Measurements from ENCODE around the gene MAGEA3.
"Not testable (repeated sequence)": the region's sequence is repeated elsewhere in the genome, so short reads cannot be mapped to it uniquely, and the experiment has no call there.

The MAGEA3 gene, protein sequence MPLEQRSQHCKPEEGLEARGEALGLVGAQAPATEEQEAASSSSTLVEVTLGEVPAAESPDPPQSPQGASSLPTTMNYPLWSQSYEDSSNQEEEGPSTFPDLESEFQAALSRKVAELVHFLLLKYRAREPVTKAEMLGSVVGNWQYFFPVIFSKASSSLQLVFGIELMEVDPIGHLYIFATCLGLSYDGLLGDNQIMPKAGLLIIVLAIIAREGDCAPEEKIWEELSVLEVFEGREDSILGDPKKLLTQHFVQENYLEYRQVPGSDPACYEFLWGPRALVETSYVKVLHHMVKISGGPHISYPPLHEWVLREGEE

DNA sequence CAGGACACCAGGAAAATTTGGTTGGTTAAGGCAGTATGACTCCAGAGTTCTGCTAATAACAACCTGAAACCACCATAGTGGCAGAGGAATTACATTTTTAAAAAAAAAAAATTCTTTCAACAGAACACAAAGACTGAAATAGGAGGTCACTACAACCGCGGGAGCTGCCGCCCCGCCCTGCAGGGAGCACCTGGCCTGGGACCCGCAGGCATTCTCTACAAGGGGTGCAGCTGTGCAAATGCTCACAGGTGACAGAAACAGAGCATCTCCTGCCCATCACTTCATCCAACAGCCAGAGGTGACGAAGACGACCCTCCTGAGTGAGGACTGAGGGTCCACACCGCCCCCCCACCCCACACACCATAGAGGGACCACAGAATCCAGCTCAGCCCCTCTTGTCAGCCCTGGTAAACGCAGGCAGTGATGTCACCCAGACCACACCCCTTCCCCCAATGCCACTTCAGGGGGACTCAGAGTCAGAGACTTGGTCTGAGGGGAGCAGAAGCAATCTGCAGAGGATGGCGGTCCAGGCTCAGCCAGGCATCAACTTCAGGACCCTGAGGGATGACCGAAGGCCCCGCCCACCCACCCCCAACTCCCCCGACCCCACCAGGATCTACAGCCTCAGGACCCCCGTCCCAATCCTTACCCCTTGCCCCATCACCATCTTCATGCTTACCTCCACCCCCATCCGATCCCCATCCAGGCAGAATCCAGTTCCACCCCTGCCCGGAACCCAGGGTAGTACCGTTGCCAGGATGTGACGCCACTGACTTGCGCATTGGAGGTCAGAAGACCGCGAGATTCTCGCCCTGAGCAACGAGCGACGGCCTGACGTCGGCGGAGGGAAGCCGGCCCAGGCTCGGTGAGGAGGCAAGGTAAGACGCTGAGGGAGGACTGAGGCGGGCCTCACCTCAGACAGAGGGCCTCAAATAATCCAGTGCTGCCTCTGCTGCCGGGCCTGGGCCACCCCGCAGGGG, at the start of gene MAGEA3:
MAGEA3 (plus strand) TSS at position 843 of the 980 bp plus-strand sequence. CDS start 2,039 bp downstream, outside the sequence.
- not testable (repeated sequence) for FAIRE-seq

DNA sequence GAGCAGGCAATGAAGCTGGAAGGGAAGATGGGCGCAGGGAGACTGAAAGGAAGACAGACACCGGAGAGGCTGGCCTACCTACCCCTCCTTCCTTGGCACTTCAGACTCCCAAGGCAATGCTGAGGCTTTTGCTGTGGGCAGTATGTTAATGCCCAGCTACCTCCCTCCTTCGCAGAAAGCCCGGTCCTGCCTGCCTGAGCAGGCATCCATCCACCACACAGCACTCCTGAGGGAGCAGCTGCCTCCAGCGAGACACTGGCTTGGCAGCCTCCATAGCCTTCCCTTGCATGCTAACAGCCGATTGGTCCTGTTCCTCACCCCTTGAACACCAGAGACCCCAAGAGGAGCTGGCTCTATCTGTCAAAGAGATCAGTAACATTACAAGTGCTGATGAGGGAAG, 46.5 kb upstream of the MAGEA3 start:
- no peak for FAIRE-seq

DNA sequence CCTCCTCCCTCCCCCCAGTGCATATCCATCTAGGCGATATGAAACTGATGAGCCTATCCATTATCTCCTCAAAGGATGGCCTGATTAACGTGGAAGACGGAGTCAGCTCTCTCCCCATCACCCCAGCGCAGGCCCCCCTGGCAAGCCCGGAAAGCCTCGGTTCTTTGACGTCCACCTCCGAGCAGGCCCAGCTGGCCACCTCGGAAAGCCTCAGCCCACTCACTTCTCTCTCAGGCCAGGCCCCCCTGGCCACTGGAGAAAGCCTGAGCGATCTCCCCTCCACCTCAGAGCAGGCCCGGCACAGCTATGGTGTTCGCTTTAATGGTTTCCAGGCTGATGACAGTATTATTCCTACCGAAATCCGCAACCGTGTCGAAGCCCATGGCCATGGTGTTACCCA, 46.1 kb upstream of the MAGEA3 start:
- no peak for FAIRE-seq

DNA sequence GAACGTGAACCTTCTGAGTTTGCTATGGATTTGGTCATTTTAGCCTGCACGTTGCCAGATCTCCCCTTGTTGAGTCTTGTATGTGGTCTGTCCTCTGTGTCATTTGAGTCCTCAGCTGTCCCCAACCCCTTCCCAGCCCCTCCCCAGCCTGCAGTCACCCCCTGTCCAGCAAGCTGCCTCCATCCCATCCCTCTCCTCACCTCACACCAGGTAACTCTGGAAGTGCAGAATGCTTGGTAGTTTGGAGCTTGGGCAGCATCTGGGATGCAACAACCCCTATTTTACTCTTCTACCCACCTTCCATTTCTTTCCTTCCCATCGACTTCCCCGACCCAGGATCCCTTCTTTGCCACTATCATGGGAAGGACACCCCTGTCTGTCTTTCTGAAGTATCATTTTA, 42.5 kb upstream of the MAGEA3 start:
- FAIRE-seq, result no peak

DNA sequence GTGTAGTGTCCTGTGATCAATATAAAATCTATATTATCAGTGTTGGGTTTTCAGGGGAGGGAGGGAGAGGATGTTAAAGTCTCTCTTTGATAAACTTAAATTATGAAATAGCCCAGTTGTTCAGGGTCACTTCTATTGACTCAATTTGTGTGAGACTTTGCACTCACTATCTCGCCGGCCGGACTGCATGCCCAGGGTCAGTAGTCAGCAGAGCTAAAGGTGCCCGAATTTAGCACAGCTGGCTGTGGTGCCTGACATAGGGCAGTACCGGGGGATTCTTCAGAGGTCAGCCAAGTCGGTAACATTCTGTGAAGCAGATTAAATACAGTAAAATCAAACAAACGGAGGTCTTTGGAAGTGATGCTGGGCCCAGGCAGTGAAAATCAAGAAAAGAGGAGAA, 41.7 kb upstream of the MAGEA3 start:
- FAIRE-seq, result no peak

DNA sequence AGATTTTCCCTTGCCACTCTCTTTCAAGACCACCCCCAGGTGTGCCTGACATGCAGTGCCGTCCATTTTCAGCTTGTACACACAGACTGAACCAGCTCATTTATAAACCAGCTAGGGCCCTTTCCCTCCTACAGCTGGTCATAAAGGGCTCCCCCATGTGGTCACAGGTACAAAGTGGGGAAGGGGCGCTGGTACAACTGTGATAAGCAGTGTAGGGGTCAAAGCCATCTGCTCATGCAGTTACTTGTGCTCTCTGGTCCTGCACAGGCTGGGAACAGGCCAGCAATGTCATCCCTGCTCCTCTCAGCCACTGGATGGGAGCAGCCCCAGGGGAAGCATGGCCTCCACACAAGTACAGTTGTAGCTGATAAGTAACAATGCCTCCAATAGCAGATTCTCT, 40.3 kb upstream of the MAGEA3 start:
- no peak for FAIRE-seq

DNA sequence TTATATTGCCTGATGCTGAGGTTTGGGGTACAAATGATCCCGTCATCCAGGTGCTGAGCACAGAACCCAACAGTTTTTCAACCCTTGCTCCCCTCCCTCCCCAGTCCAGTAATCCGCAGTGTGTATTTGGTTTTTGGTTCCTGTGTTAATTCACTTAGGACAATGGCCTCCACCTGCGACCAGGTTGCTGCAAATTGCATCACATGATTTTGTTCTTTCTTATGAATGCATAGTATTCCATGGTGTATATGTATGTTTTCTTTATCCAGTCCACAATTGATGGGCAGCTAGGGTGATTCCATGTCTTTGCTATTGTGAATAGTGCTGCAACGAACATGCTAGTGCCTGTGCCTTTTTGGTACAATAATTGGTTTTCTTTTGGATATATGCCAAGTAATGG, 35.5 kb upstream of the MAGEA3 start:
- no peak for FAIRE-seq

DNA sequence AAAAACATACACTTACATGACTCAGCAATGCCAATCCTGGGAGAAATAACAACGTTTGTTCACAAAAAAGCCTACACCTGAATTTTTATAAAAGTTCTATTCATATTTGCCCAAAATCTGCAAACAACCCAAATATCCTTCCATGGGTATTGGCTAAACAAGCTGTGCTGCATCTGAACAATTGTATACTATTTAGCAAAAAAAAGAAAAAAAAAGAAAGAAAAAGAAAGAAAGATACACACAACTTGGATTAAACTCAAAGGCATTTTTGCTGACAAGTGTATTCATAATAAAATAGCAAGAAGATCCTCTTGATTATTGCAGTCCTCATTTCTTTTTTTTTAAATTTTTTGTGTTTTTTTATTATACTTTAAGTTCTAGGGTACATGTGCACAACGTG, 24.5 kb upstream of the MAGEA3 start:
- FAIRE-seq, result no peak

DNA sequence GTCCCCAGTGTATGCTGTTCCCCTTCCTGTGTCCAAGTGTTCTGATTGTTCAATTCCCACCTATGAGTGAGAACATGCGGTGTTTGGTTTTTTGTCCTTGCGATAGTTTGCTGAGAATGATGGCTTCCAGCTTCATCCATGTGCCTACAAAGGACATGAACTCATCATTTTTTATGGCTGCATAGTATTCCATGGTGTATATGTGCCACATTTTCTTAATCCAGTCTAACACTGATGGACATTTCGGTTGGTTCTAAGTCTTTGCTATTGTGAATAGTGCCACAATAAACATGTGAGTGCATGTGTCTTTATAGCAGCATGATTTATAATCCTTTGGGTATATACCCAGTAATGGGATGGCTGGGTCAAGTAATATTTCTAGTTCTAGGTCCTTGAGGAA, 23.9 kb upstream of the MAGEA3 start:
- not testable (repeated sequence) for FAIRE-seq

DNA sequence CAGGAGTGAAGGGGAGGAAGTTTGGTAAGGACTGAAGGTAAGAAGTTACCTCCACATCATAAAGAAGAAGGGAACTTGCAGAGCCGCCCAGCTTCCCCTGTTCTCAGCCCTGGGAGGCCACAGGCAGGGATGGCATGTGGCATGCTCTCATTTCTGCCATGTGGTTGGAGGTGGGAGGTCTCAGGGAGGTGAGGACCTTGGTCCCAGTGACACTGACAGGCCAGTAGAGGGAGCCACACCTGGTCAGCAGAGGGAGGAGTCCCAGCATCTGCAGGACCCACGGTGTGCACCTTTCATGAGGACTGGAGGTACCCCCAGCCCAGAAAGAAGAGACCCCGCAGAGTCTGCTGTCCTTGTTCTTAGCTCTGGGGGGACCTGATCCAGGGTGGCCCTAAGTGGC, 17.6 kb upstream of the MAGEA3 start:
- not testable (repeated sequence) for FAIRE-seq

DNA sequence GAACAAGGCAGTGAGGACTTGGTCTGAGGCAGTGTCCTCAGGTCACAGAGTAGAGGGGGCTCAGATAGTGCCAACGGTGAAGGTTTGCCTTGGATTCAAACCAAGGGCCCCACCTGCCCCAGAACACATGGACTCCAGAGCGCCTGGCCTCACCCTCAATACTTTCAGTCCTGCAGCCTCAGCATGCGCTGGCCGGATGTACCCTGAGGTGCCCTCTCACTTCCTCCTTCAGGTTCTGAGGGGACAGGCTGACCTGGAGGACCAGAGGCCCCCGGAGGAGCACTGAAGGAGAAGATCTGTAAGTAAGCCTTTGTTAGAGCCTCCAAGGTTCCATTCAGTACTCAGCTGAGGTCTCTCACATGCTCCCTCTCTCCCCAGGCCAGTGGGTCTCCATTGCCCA, 1.8 kb downstream of the MAGEA3 start:
- not testable (repeated sequence) for FAIRE-seq

DNA sequence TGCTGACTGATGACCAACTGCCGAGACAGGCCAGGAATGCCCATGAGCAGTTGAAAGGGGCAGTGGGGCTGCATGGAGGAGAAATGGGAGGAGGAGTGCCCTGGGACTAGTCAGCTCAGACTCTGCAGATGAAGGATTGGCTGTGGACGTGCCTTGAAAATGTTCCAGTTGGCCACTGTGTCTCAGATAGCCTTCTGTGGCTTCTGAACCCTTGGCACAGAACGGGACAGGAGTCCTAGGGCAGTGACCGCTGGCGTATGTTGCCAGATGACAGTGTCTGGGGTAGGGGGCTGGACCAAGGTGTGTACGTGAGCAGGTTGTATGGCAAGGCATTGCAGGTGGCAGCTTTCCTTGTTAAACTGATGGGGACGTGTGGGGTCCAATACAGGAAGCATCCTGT, 7.9 kb downstream of the MAGEA3 start:
- not testable (repeated sequence) for FAIRE-seq

DNA sequence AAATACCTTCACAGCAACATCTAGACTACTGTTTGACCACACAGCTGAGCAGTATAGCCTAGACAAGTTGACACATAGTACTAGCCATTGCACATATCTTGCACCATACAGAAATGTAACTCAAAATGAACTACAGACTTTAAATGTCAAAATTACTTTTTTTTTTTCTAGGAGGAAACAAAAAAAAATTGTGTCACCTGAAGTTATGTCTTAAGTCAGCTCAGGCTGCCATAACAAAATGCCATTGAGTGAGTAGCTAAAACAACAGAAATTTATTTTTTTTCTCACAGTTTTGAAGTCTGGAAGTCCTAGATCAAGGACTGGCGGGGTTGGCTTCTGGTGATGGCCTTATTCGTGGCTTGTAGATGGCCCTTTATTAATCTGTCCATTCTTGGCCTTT, 10.6 kb downstream of the MAGEA3 start, which contains the start of gene CSAG2:
CSAG2 (minus strand) TSS at position 101 of the 400 bp plus-strand sequence. CDS start 161 bp downstream, outside the sequence.
- FAIRE-seq, result not testable (repeated sequence)

DNA sequence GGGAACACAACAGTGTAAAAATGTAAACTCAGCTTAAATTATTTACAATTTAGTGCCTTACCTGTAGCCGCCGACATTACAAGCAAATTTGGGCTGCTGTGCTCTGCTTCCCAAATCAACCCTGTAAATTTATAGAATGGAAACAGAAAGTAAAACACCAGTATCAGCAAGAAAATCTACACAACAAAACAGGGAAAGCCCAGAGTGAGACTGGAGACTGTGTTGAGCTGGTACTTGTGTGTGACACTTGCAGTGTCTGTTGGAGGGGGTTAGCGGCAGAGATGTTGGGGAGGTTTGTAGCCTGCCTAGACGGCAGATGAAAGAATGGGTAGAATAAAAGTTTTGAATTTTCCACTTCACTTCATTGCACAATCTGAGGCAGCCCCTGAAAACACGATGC, 14.6 kb downstream of the MAGEA3 start:
- FAIRE-seq, result not testable (repeated sequence)

DNA sequence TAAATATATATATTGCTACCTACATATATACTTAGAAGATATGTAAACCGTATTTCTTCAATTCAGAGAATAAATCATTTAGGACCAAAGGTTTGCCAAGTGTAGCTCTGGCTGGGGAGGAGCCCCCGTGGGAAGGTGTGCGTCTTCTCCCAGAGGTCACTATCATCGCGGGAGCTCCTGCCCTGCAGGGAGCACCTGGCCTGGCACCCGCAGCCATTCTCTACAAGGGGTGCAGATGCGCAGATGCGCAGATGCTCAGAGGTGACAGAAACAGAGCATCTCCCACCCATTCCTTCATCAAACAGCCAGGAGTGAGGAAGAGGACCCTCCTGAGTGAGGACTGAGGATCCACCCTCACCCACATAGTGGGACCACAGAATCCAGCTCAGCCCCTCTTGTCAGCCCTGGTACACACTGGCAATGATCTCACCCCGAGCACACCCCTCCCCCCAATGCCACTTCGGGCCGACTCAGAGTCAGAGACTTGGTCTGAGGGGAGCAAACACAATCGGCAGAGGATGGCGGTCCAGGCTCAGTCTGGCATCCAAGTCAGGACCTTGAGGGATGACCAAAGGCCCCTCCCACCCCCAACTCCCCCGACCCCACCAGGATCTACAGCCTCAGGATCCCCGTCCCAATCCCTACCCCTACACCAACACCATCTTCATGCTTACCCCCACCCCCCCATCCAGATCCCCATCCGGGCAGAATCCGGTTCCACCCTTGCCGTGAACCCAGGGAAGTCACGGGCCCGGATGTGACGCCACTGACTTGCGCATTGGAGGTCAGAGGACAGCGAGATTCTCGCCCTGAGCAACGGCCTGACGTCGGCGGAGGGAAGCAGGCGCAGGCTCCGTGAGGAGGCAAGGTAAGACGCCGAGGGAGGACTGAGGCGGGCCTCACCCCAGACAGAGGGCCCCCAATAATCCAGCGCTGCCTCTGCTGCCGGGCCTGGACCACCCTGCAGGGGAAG, 15.5 kb downstream of the MAGEA3 start, which contains the start of gene MAGEA2B:
MAGEA2B (plus strand) TSS at position 814 of the 973 bp plus-strand sequence. CDS start 2,479 bp downstream, outside the sequence.
- not testable (repeated sequence) for FAIRE-seq

DNA sequence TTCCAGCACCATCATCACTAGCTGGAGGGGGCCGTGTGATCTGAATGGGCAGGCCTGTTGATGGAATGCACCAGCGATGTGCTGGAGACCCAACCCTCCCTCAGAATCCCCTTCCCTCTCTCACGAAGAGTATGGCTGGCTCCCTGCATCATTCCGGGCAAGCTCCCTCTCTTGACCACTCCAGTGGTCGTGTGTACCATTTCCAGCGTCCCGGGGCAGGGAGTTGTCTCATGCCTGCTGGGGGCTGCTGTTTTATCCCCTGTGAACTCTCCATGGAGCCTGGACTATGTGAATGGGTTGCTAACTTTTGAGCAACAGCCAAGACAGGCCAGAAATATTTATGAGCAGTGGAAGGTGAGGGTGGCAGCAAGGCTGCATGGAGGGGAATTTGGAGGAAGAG, 26.8 kb downstream of the MAGEA3 start:
- no peak for FAIRE-seq

DNA sequence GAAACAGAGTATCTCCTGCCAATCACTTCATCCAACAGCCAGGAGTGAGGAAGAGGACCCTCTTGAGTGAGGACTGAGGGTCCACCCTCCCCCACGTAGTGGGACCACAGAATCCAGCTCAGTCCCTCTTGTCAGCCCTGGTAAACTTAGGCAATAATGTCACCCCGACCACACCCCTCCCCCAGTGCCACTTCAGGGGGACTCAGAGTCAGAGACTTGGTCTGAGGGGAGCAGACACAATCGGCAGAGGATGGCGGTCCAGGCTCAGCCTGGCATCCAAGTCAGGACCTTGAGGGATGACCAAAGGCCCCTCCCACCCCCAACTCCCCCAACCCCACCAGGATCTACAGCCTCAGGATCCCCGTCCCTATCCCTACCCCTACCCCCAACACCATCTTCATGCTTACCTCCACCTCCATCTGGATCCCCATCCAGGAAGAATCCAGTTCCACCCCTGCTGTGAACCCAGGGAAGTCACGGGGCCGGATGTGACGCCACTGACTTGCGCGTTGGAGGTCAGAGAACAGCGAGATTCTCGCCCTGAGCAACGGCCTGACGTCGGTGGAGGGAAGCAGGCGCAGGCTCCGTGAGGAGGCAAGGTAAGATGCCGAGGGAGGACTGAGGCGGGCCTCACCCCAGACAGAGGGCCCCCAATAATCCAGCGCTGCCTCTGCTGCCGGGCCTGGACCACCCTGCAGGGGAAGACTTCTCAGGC, 34.8 kb downstream of the MAGEA3 start, which contains the start of the genes CSAG1 and MAGEA12:
CSAG1 (minus strand) TSS at position 461 of the 715 bp plus-strand sequence. CDS start 1,261 bp downstream, outside the sequence.
MAGEA12 (plus strand) TSS at position 497 of the 715 bp plus-strand sequence. CDS start 2,405 bp downstream, outside the sequence.
- no peak for FAIRE-seq

DNA sequence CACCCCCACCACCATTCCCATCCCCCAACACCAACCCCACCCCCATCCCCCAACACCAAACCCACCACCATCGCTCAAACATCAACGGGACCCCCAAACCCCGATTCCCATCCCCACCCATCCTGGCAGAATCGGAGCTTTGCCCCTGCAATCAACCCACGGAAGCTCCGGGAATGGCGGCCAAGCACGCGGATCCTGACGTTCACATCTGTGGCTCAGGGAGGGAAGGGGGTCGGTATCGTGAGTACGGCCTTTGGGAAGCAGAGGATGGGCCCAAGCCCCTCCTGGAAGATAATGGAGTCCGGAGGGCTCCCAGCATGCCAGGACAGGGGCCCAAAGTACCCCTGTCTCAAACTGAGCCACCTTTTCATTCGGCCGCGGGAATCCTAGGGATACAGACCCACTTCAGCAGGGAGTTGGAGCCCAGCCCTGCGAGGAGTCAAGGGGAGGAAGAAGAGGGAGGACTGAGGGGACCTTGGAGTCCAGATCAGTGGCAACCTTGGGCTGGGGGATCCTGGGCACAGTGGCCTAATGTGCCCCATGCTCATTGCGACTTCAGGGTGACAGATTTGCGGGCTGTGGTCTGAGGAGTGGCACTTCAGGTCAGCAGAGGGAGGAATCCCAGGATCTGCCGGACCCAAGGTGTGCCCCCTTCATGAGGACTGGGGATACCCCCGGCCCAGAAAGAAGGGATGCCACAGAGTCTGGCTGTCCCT, 35.7 kb downstream of the MAGEA3 start:
- not testable (repeated sequence) for FAIRE-seq

DNA sequence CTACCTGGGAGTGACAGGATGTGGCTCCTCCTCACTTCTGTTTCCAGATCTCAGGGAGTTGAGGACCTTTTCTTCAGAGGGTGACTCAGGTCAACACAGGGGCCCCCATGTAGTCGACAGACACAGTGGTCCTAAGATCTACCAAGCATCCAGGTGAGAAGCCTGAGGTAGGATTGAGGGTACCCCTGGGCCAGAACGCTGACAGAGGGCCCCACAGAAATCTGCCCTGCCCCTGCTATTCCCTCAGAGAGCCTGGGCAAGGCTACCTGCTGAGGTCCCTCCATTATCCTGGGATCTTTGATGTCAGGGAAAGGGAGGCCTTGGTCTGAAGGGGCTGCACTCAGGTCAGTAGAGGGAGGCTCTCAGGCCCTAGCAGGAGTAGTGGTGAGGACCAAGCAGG, 36.5 kb downstream of the MAGEA3 start:
- no peak for FAIRE-seq

DNA sequence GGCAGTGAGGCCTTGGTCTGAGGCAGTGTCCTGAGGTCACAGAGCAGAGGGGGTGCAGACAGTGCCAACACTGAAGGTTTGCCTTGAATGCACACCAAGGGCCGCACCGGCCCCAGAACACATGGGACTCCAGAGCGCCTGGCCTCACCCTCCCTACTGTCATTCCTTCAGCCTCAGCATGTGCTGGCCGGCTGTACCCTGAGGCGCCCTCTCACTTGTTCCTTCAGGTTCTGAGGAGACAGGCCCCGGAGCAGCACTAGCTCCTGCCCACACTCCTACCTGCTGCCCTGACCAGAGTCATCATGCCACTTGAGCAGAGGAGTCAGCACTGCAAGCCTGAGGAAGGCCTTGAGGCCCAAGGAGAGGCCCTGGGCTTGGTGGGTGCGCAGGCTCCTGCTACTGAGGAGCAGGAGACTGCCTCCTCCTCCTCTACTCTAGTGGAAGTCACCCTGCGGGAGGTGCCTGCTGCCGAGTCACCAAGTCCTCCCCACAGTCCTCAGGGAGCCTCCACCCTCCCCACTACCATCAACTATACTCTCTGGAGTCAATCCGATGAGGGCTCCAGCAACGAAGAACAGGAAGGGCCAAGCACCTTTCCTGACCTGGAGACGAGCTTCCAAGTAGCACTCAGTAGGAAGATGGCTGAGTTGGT, 37.4 kb downstream of the MAGEA3 start:
- FAIRE-seq, result no peak

Data from islet of Langerhans (tissue), 1 donor.